D721Med (cell line): ENCODE data around the gene WDR81.

Source experiments
- DNase-seq: peaks from one replicate; pipeline ENCODE4 v3.0.0; 2011; ENCODE audit warnings: low spot score; ENCODE audit not compliant: insufficient read length
- FAIRE-seq: peaks from 2 replicates; lab custom pipeline; 2011; peaks lifted over from hg19 to GRCh38; lab: Jason Lieb, UNC
- TF ChIP-seq, protein P1 (sequence below): IDR thresholded peaks from 2 replicates; pipeline ENCODE4 v1.5.1; 2012; ENCODE audit warnings: mild to moderate bottlenecking, control low read depth; ENCODE audit not compliant: insufficient read depth; ENCODE audit errors: missing control alignments

The WDR81 gene

DNA sequence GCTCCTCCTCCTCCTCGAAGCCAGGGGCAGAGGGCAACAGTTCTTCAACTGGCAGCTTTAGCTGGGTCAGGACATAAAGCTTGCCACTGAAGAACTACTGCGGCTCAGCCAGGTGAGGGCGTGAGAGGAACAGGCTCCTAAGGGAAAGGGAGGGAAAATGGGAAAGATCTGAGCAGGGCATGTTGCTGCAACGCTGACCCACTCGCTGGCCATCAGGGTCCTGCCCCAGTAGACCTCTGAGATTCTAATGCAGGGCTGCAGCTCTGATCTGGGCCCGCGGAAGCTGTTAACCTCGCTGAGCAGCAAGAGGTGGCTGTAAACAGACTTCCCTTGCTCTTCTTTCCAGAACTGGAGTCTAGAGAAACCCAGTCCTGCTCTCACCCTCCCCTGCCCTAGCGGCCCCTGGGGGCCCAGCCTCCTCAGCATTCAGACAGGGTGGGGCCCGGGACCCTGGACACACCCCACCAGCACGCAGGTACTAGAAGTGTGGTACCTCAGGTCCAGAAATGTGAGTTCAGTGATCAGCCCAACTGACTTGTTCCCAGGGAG lies 10.6 kb upstream of the WDR81 start:
- TF ChIP-seq, protein P1, sequence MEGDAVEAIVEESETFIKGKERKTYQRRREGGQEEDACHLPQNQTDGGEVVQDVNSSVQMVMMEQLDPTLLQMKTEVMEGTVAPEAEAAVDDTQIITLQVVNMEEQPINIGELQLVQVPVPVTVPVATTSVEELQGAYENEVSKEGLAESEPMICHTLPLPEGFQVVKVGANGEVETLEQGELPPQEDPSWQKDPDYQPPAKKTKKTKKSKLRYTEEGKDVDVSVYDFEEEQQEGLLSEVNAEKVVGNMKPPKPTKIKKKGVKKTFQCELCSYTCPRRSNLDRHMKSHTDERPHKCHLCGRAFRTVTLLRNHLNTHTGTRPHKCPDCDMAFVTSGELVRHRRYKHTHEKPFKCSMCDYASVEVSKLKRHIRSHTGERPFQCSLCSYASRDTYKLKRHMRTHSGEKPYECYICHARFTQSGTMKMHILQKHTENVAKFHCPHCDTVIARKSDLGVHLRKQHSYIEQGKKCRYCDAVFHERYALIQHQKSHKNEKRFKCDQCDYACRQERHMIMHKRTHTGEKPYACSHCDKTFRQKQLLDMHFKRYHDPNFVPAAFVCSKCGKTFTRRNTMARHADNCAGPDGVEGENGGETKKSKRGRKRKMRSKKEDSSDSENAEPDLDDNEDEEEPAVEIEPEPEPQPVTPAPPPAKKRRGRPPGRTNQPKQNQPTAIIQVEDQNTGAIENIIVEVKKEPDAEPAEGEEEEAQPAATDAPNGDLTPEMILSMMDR: peak; percentile 53
- no peak for FAIRE-seq
- peak; percentile 66 for DNase-seq

DNA sequence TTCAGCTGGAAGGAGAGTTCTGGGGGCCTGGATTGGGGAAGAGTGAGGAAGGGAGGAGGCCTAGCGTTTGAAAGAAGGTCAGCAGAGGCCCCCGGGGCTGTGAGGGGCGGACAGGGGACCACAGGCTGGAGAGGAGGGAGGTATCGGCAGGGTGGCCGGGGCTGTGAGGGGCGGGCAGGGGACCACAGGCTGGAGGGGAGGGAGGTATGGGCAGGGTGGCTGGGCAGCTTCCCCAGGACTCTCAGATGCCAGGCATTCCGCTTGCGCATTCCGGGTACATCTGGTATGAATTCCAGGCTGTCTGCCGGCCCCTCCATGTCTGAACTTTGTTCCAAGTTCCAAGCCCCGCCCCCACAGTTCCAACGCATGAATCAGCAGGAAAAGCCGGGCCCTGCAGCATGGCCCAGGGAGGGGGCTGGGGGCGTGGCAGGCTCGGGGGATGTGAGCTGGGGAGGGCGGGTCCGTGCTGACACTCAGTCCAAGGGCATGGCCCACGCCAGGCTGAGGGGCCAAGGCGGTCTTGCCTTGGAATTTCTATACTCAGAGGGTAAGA lies 10.0 kb upstream of the WDR81 start:
- DNase-seq (no peak), FAIRE-seq (no peak)
- TF ChIP-seq, protein P1: no peak

DNA sequence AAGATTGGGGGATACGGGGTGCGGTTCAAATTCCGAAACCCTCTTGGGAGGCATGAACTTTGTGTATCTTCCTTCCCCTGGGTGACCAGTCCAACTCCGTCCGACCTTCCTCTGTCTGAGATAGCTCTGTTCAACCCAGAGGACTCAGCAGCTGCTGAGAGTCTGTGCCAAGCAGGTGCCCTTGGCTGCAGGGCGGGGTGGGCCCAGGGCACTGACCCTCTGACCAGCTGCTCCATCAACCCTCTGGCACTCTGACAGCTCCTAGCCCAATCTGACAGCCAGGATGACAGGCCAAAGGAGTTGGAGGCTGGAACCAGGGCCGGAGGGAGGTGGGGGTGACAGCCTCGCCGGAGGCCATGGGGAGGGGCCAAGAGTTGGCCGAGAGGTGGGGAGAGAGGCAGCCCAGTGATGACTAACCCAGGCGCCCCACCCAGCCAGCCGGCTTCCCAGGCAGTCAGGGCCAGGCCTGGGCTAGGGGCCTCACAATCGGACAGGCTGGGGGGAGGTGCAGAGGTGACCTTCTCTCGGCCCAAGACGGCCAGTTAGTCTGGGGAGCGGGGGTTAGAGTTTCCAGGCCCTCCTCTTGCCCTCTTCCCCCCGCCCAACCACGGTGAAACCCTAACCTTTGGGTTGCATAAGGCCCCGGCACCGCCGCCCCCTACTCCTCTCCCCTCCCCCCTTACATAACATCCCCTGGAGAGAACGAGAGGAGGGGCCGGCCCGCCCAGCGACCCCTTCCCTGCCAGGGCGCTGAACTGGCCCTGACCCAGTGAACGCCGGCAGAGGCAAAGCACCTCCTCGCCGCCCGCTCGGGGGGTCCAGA lies 9.3 kb upstream of the WDR81 start:
- TF ChIP-seq, protein P1: no peak
- DNase-seq: no peak
- no peak for FAIRE-seq

DNA sequence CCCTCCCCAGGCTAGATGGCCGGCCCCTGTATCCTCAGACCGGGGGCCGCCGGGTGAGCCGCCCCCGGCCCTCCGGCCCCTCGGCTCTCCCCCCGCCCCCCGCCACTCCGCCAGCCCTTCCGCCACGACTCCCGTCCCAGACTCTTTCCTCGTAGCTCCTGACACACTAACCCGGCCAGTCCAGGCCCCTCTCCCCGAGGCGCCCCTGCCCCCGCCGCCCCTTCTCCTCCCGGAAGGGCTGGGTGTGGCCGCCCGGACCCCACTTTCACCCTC lies 8.8 kb upstream of the WDR81 start:
- FAIRE-seq (no peak), DNase-seq (no peak)
- TF ChIP-seq, protein P1: no peak

DNA sequence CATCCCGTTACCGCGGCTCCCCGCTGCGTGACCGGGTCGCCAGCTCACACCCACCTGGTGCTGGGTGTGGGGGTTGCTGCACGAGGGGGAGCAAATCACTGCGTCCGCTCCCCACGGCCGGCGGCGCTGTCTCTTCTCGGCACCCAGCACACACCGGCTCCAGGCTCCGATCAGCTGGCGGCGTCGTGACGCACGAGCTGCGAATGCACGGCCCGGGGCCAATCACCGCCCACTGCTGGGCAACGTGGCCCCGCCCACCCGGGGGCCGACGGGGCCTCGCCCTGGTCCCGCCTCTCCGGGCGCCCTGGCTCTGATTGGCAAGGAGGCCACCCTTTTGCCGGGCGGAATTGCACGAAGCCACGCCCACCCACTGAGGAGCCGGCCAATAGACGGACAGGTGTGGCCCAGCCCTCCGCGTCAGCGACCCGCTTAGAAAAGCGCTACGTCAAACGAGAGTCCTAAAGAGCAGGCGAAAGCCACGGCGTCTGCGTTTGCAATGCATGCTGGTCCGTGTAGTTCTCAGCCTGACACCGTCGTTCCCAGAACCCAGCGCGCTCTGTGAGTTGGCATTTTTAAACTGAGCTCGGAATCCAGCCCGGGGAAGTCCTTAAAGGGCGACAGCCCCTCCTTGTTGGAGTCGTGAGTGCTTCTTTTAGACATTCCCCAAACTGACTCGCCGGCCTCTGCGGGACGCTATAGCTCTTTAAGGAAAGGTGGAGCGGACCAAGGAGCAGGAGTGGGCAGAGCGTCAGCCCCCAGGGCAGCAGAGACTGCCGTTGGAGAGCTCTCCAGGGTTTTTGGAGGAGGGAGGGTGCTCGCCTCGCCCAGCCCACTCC lies 8.2 kb upstream of the WDR81 start:
- FAIRE-seq: peak; percentile 41
- DNase-seq: peak; percentile 99
- TF ChIP-seq, protein P1: no peak

DNA sequence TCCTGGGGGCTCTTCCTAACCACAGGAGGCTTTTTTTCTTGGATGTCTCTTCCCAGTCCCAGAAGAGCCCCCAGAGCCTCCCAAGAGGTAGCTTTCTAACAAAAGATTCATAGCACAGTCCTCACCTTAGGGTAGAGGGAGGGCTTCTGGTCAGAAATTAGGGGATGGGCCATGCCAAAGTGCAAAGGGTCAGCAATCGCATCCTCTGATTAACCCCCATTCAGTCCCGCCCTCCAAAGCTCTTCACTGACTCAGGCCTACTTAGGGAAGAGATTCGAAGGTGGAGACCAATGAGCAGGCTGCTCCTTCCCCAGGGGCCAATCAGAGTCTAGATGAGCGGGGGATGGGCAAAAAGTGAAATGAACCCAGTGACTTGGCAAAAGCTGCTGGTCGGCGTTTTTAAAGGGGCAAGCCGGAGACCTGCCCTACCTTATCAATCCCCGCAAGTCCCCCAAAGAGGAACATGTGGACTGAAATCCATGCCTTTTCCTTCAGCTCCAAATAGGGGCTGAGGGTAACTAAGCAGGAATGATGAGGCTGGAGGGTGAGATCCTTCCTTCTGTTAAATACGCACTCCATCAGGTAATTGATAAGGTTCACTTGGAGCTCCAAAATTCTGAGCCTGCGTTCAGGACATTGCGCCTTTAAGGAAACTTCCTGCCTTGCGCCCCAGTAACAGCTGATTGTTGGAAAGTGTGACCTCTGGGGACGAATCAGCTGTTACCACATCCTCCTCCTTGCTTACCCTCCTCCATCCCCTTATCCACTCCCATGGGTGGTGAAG lies 7.4 kb upstream of the WDR81 start:
- TF ChIP-seq, protein P1: no peak
- FAIRE-seq (peak; percentile 29), DNase-seq (peak; percentile 97)
